ENCODE measurements around the gene DPH3. TPM values are rescaled to one million over a fixed set of nuclear protein-coding genes. Genes with fewer than 3 reads are reported as not detected.

The DPH3 gene
- total and polyA plus RNA-seq, 2 of the 8 experiments (the other 6 are each of a cell fraction or from before 2014, with no cell fraction given): 9.8 to 40.1 TPM

DNA sequence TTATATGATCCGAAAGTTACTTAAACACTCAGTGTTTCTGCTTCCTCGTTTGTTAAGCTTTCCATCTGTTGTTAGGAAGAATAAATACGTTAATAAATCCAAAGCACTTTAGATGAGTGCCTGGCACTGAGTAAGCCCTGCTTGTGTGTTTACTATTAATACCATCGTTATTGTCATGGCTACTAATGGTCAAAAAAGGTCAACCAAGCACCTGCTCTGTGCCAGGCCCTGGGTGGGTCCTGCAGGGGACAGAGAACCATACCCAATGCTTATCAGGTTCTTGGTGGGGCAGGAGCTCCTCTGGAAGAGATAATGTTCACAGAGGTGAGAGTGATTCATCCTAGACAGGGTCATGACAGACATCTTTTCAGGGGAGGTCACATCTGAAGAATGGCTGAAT is 50.4 kb downstream of the DPH3 start (continued):
- TF ChIP-seq, protein P1, sequence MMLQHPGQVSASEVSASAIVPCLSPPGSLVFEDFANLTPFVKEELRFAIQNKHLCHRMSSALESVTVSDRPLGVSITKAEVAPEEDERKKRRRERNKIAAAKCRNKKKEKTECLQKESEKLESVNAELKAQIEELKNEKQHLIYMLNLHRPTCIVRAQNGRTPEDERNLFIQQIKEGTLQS (IDR thresholded peaks at IDR 0.05; ENCODE audit: insufficient read depth, low read depth, low read length): no peak
- no peak for TF ChIP-seq PHF8 (conservative IDR thresholded peaks at IDR 0.05; ENCODE audit: low read depth, low read length)
- no peak for TF ChIP-seq TAF7 (optimal IDR thresholded peaks at IDR 0.05; ENCODE audit: borderline replicate concordance, low read depth, low read length)
- no peak for TF ChIP-seq BRCA1 (IDR thresholded peaks at IDR 0.05; ENCODE audit: low read depth, low read length)
- TF ChIP-seq EZH2 (IDR thresholded peaks at IDR 0.05; ENCODE audit: low read depth, low read length, severe bottlenecking): no peak
- TF ChIP-seq BCL11A (IDR thresholded peaks at IDR 0.05; ENCODE audit: low read depth in 2 of 2, low read length in 2 of 2): no peak
